ENCODE measurements around the gene KCNMA1.

- no peak for TF ChIP-seq CREB1 (IDR thresholded peaks at IDR 0.05; ENCODE audit: low read depth)
- TF ChIP-seq REST (IDR thresholded peaks at IDR 0.05; ENCODE audit: low read depth): no peak
- no peak for TF ChIP-seq YY1 (IDR thresholded peaks at IDR 0.05; ENCODE audit: low read depth)
- no peak for TF ChIP-seq USF1 (IDR thresholded peaks at IDR 0.05)
- TF ChIP-seq MAX (IDR thresholded peaks at IDR 0.05): no peak
- no peak for TF ChIP-seq EGR1 (IDR thresholded peaks at IDR 0.05)
- TF ChIP-seq CEBPB (IDR thresholded peaks at IDR 0.05): no peak
- no peak for TF ChIP-seq EP300 (IDR thresholded peaks at IDR 0.05; ENCODE audit: borderline replicate concordance)
- no peak for TF ChIP-seq RAD21 (IDR thresholded peaks at IDR 0.05; ENCODE audit: low read depth)
- no peak for TF ChIP-seq FOXM1 (IDR thresholded peaks at IDR 0.05; ENCODE audit: borderline replicate concordance, low read depth)
- TF ChIP-seq TCF12 (IDR thresholded peaks at IDR 0.05; ENCODE audit: low read depth): no peak
- no peak for TF ChIP-seq NFIC (IDR thresholded peaks at IDR 0.05)
- no peak for TF ChIP-seq TAF1 (IDR thresholded peaks at IDR 0.05; ENCODE audit: low read depth)
- no peak for TF ChIP-seq ZBTB7A (IDR thresholded peaks at IDR 0.05; ENCODE audit: low read depth)
Measured at GRCh38 chr10:77493239-77493806, 144.3 kb downstream of the KCNMA1 start.

All from Ishikawa (cell line).